H1 (cell line): ENCODE data around the gene CST7. TPM values are rescaled to one million over a fixed set of nuclear protein-coding genes. Genes with fewer than 3 reads are reported as not detected.

Experiments used
- CTCF ChIA-PET: fragments of 300-600 bp; sonication (Branson Sonifier 250); formaldehyde crosslinking; loops from one replicate; lab custom pipeline; 2021; ENCODE audit not compliant: partially characterized antibody; lab: Charles Lee
- POLR2A ChIA-PET: fragments of 300-600 bp; sonication (Branson Sonifier 250); formaldehyde crosslinking; loops from one replicate; lab custom pipeline; 2021; ENCODE audit warnings: inconsistent platforms; ENCODE audit not compliant: partially characterized antibody; lab: Charles Lee
- DNase-seq, 2 experiments: peaks; one replicate each; pipeline versions ENCODE4 v3.0.0 to v3.0.0-alpha.2; 2010 to 2022; ENCODE audit warnings: low spot score in 2 of 2, low read depth in 1 of 2, mixed read lengths in 1 of 2
- FAIRE-seq: peaks from 2 replicates; lab custom pipeline; 2011; peaks lifted over from hg19 to GRCh38; lab: Jason Lieb, UNC
- H2AFZ ChIP-seq: 2 replicates; pipeline ENCODE4 v1.8.1; 2012; ENCODE audit warnings: low read length, inconsistent platforms
- H2AK5ac ChIP-seq: 2 replicates; pipeline ENCODE4 v1.6.1; 2013; ENCODE audit warnings: low read depth, low read length
- H2BK120ac ChIP-seq: replicated peaks from 2 replicates; pipeline ENCODE3; 2013; ENCODE audit warnings: low read depth, low read length, inconsistent platforms
- H2BK12ac ChIP-seq: 2 replicates; pipeline ENCODE4 v1.6.1; 2013; ENCODE audit warnings: low read depth, low read length
- H2BK15ac ChIP-seq: 2 replicates; pipeline ENCODE4 v1.6.1; 2013; ENCODE audit warnings: low read length
- H2BK20ac ChIP-seq: 2 replicates; pipeline ENCODE4 v1.6.1; 2013; ENCODE audit warnings: low read length
- H2BK5ac ChIP-seq: 2 replicates; pipeline ENCODE4 v1.6.1; 2013; ENCODE audit warnings: low read depth, low read length
- H3K14ac ChIP-seq: 2 replicates; pipeline ENCODE4 v1.6.1; 2013; ENCODE audit warnings: inconsistent platforms; ENCODE audit not compliant: insufficient read length
- H3K18ac ChIP-seq: 2 replicates; pipeline ENCODE4 v1.6.1; 2013; ENCODE audit warnings: low read length; ENCODE audit errors: extremely low read depth
- H3K23ac ChIP-seq: 2 replicates; pipeline ENCODE4 v1.6.1; 2013; ENCODE audit warnings: inconsistent platforms; ENCODE audit not compliant: insufficient read length
- H3K23me2 ChIP-seq: 2 replicates; pipeline ENCODE4 v1.6.1; 2013; ENCODE audit warnings: low read depth, low read length
- H3K27ac ChIP-seq: 2 replicates; pipeline ENCODE4 v1.6.1; 2011; ENCODE audit warnings: low read depth, low read length, inconsistent platforms
- H3K27me3 ChIP-seq, 4 experiments: replicated peaks in 1 of 4; 1 replicate in 1 of 4; 2 replicates in 3 of 4; pipeline versions ENCODE4 v1.6.1 to v1.8.1; 2011 to 2013; ENCODE audit warnings: low read length in 3 of 4, mild to moderate bottlenecking in 3 of 4, inconsistent platforms in 2 of 4, mixed read lengths in 2 of 4, moderate library complexity in 1 of 4; ENCODE audit not compliant: control insufficient read depth in 3 of 4, insufficient read depth in 3 of 4; ENCODE audit errors: extremely low read depth in 1 of 4
- H3K36me3 ChIP-seq, 4 experiments: 2 replicates each; pipeline versions ENCODE4 v1.6.1 to v1.8.1; 2011 to 2013; ENCODE audit warnings: mild to moderate bottlenecking in 4 of 4, low read length in 3 of 4, moderate library complexity in 2 of 4, control low read depth in 1 of 4, inconsistent platforms in 1 of 4; ENCODE audit not compliant: insufficient read depth in 4 of 4, control insufficient read depth in 2 of 4
- H3K4ac ChIP-seq: replicated peaks from 2 replicates; pipeline ENCODE3; 2013; ENCODE audit warnings: low read length, low read depth, mixed read lengths, inconsistent platforms; ENCODE audit not compliant: insufficient read length
- H3K4me1 ChIP-seq, 4 experiments: replicated peaks in 1 of 4; 1 replicate in 1 of 4; 2 replicates in 3 of 4; pipeline versions ENCODE4 v1.6.1 to v1.8.1; 2011 to 2013; ENCODE audit warnings: low read length in 3 of 4, inconsistent platforms in 2 of 4, mixed read lengths in 1 of 4; ENCODE audit not compliant: insufficient read depth in 4 of 4, control insufficient read depth in 3 of 4
- H3K4me2 ChIP-seq, 2 experiments: 2 replicates each; pipeline versions ENCODE4 v1.6.1 to v1.8.1; 2011 to 2013; ENCODE audit warnings: low read depth in 2 of 2, low read length in 2 of 2, control low read depth in 1 of 2, inconsistent platforms in 1 of 2, mild to moderate bottlenecking in 1 of 2; ENCODE audit not compliant: insufficient read depth in 1 of 2
- H3K4me3 ChIP-seq, 4 experiments: fragments of 200-600, 300-600 bp in 1 of 4; sonication (generic), shearing (Covaris generic), sonication (Bioruptor Twin) in 1 of 4; 2 replicates each; pipeline versions ENCODE4 v1.5.1 to v1.8.1; 2011 to 2016; ENCODE audit warnings: low read length in 4 of 4, low read depth in 3 of 4, control low read depth in 2 of 4, inconsistent platforms in 2 of 4, mild to moderate bottlenecking in 2 of 4, mixed read lengths in 1 of 4, moderate library complexity in 1 of 4; ENCODE audit not compliant: insufficient read depth in 2 of 4; ENCODE audit errors: extremely low read depth in 1 of 4
- H3K56ac ChIP-seq: replicated peaks from 2 replicates; pipeline ENCODE3; 2013; ENCODE audit warnings: low read depth, mild to moderate bottlenecking, mixed read lengths, low read length, inconsistent platforms; ENCODE audit not compliant: insufficient read length
- H3K79me1 ChIP-seq: 2 replicates; pipeline ENCODE4 v1.6.1; 2013; ENCODE audit warnings: low read depth, low read length, control low read depth
- H3K79me2 ChIP-seq, 2 experiments: 2 replicates each; pipeline versions ENCODE4 v1.6.1 to v1.8.1; 2012 to 2013; ENCODE audit warnings: low read length in 2 of 2, mild to moderate bottlenecking in 2 of 2, inconsistent platforms in 1 of 2; ENCODE audit not compliant: insufficient read depth in 2 of 2, control insufficient read depth in 1 of 2
- H3K9ac ChIP-seq, 4 experiments: replicated peaks in 1 of 4; 1 replicate in 1 of 4; 2 replicates in 3 of 4; pipeline versions ENCODE4 v1.6.1 to v1.8.1; 2011 to 2013; ENCODE audit warnings: low read depth in 3 of 4, low read length in 3 of 4, control low read depth in 2 of 4, mild to moderate bottlenecking in 2 of 4, moderate library complexity in 2 of 4, inconsistent platforms in 1 of 4; ENCODE audit errors: extremely low read depth in 1 of 4
- H3K9me3 ChIP-seq, 2 experiments: 2 replicates each; pipeline versions ENCODE4 v1.6.1 to v1.8.1; 2012 to 2013; ENCODE audit warnings: mild to moderate bottlenecking in 2 of 2, moderate library complexity in 2 of 2, control low read depth in 1 of 2, inconsistent platforms in 1 of 2, low read depth in 1 of 2, low read length in 1 of 2, mixed read lengths in 1 of 2; ENCODE audit not compliant: insufficient read depth in 2 of 2
- H4K20me1 ChIP-seq, 2 experiments: replicated peaks in 1 of 2; 2 replicates each; pipeline versions ENCODE3 to v1.8.1; 2011 to 2013; ENCODE audit warnings: inconsistent platforms in 2 of 2, low read length in 2 of 2, mild to moderate bottlenecking in 1 of 2; ENCODE audit not compliant: insufficient read depth in 2 of 2, control insufficient read depth in 1 of 2
- H4K5ac ChIP-seq: 2 replicates; pipeline ENCODE4 v1.6.1; 2013; ENCODE audit warnings: low read length, low read depth, mixed read lengths, inconsistent platforms; ENCODE audit not compliant: insufficient read length
- H4K8ac ChIP-seq: 2 replicates; pipeline ENCODE4 v1.8.0; 2013; ENCODE audit warnings: mild to moderate bottlenecking, moderate library complexity, low read length, inconsistent platforms; ENCODE audit not compliant: insufficient read depth; ENCODE audit errors: extremely low read depth
- H4K91ac ChIP-seq: replicated peaks from 2 replicates; pipeline ENCODE3; 2013; ENCODE audit warnings: low read length, mixed read lengths, inconsistent platforms; ENCODE audit not compliant: insufficient read length
- EZH2 ChIP-seq: fragments of 200-600 bp; sonication (generic); IDR thresholded peaks from 2 replicates; pipeline ENCODE4 v1.7.1; 2012; ENCODE audit warnings: low read depth, mild to moderate bottlenecking, moderate library complexity, low read length, inconsistent platforms; ENCODE audit not compliant: severe bottlenecking
- GTF2F1 ChIP-seq: IDR thresholded peaks from 2 replicates; pipeline ENCODE4 v1.6.1; 2012; ENCODE audit warnings: low read depth, low read length, improper control_type of control experiment, borderline replicate concordance
- POLR2AphosphoS5 ChIP-seq: IDR thresholded peaks from 2 replicates; pipeline ENCODE4 v1.6.1; 2011; ENCODE audit warnings: low read depth, low read length
- WGBS, 2 experiments: shearing (Covaris generic) in 1 of 2; methylation state at CpG; one replicate each; pipeline versions ENCODE4 v1.1.6 to v1.1.7; 2013 to 2015; ENCODE audit warnings: low lambda C conversion rate in 2 of 2, mixed read lengths in 2 of 2, inconsistent platforms in 1 of 2, low coverage in 1 of 2, missing lambda C conversion rate in 1 of 2; ENCODE audit not compliant: insufficient replicate concordance in 2 of 2, insufficient coverage in 1 of 2, insufficient read length in 1 of 2; ENCODE audit errors: extremely low coverage in 1 of 2, missing lambda C conversion rate in 1 of 2; 5-methylcytosine and 5-hydroxymethylcytosine counted together
- polyA plus RNA-seq, 7 experiments: library from polyadenylated mRNA; depleted of rRNA in 3 of 7; stranded (reverse) in 5 of 7; unstranded in 2 of 7; fragments of >200 nt in 5 of 7; fragments of 200-250 nt in 2 of 7; gene quantifications; 1 replicate in 5 of 7; 2 replicates in 1 of 7; 4 replicates in 1 of 7; pipeline versions ENCODE4 v1.2.1 to v1.2.3, GENCODE V29; 2011 to 2013; ENCODE audit warnings: missing spikeins in 2 of 7, mixed read lengths in 2 of 7
- total RNA-seq: library from RNA; stranded (reverse); fragmentation: NEBNext Ultra II Directional; extraction: Animal tissue kit (Norgen Biotek cat#: 25700); gene quantifications from 2 replicates; pipeline ENCODE4 v1.2.1, GENCODE V29; 2021

The CST7 gene
- total and polyA plus RNA-seq, 2 of the 8 experiments (the other 6 are each of a cell fraction or from before 2014, with no cell fraction given) = not detected

GRCh38 chr20:24934101-24934661, 14.9 kb upstream of the CST7 start:
- H3K79me2 ChIP-seq = no peaks in the 10 kb centered on the region
- H4K8ac ChIP-seq = no peak overlapping the region
- no peak overlapping the region for H2AFZ ChIP-seq
- H3K79me1 ChIP-seq = no peaks in the 10 kb centered on the region
- no peak overlapping the region for H4K91ac ChIP-seq
- no peak overlapping the region for H2BK15ac ChIP-seq
- ChIA-PET CTCF (no interaction called here), POLR2A (no interaction called here)
- DNase-seq = no peak
- peaks cover 8 to 12% of the 10 kb centered on the region in 2 experiments; a peak in 3 of 4 replicates for H3K9me3 ChIP-seq
- no peak for FAIRE-seq
- no peak overlapping the region for H3K4me2 ChIP-seq
- H2BK5ac ChIP-seq = no peak overlapping the region
- H3K9ac ChIP-seq = no peak overlapping the region
- H3K4me1 ChIP-seq = peaks cover 0 to 3% (median 1%) of the 10 kb centered on the region in 4 experiments; a peak in 3 of 7 replicates
- H4K20me1 ChIP-seq = no peaks in the 10 kb centered on the region
- H3K23ac ChIP-seq = no peak overlapping the region
- no peak overlapping the region for H2AK5ac ChIP-seq
- no peak overlapping the region for H3K14ac ChIP-seq
- H2BK12ac ChIP-seq = no peak overlapping the region
- H3K23me2 ChIP-seq = no peaks in the 10 kb centered on the region
- no peak overlapping the region for H3K4ac ChIP-seq
- H3K18ac ChIP-seq = no peak overlapping the region
- WGBS, 2 experiments = 81% methylated on average over 8 of the region's 9 CpGs; no CpG with 5 or more reads in 1 of the 2 experiments
- H3K4me3 ChIP-seq = no peak overlapping the region
- H3K27ac ChIP-seq = no peak overlapping the region
- no peak overlapping the region for H4K5ac ChIP-seq
- no peak overlapping the region for H3K56ac ChIP-seq
- no peaks in the 10 kb centered on the region for H3K36me3 ChIP-seq
- H3K27me3 ChIP-seq = no peaks in the 10 kb centered on the region
- no peak overlapping the region for H2BK120ac ChIP-seq
- TF ChIP-seq EZH2 (no peak), GTF2F1 (no peak), POLR2AphosphoS5 (no peak)
- H2BK20ac ChIP-seq = no peak overlapping the region
